ENCODE results near the gene EEF2K.
A peak's percentile ranks its signal among the peaks of the same experiment; 100 is the strongest.
"Not testable (repeated sequence)": the region's sequence is repeated elsewhere in the genome, so short reads cannot be mapped to it uniquely, and the experiment has no call there.

The EEF2K gene

DNA sequence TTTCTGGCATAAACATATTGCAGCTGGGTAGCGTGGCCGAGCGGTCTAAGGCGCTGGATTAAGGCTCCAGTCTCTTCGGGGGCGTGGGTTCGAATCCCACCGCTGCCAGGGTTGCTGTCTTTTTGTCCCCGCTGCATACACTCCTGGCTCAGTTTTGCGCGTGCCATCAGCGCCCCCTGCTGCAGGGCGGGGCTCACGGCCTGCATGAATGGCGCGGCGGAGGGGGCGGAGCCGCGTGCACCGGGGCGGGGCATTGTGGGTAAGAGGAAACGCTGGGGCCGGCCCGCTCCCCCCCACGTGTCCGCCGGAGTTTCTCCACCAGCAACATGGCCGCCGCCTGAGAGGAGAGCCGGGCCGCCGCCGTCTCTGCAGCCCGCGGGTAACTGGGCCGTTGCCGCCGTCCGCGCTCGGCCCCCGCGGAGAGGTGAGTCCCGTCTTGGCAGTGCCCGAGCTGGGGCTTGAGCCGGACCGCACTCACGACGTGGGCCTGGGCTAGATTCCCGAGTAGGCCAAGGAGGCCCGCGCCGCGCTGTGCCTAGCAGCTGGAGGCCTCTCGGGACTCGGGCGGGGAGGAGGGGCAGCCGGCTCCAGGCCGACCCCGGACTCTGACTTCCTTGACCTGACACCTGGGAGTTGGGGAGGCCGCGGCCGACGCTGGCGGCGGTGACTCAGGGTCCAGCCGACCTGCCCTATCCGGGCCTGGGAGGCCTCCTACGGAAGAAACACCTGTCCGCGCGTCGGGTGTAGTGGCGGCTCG, 91.2 kb downstream of the EEF2K start, which contains the start of gene POLR3E:
Gene POLR3E (plus strand): TSS at position 296 of the 757 bp plus-strand sequence. CDS start 5,560 bp downstream, outside the sequence.
- DNase-seq = peak; percentile 95

DNA sequence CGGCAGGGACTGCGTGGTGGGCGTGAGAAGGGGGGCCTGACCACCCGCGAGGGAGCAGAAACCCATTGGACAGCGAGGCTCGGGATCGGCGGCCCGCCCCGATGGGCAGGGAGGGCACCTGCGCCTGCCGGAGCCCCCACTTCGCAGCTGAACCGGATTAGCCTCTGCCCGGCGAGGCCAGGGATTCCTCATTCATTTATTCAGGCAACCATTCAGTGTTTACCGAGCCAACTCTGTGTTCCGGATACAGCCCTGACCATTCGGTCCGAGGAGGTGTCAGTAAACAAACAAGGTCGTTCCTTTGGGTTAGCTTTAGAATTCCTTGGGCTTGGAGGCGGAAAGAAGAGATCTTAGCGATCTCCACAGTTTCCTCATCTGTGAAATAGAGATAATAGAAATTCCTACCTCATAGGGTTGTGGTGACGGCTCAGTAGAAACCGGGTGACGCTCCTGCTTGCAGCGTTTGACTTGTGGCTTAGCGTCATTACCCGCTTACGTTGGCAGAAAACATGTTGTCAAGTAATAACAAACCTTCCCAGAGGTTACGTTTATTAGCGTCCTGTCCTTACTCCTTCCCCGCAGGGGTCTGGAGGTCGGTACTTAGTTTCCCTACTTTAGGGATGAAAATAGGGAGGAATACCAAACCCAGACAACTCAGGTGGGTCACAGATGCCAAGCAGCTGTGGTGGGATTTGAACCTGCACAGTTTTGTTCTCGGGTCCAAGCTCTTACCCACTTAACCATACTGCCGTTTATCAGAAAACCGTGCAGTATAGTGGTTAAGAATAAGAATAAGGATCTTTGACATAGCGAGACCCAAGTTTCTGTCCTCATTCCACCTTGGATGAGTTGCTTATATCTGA, 92.0 kb downstream of the EEF2K start:
- peak; percentile 84 for DNase-seq

DNA sequence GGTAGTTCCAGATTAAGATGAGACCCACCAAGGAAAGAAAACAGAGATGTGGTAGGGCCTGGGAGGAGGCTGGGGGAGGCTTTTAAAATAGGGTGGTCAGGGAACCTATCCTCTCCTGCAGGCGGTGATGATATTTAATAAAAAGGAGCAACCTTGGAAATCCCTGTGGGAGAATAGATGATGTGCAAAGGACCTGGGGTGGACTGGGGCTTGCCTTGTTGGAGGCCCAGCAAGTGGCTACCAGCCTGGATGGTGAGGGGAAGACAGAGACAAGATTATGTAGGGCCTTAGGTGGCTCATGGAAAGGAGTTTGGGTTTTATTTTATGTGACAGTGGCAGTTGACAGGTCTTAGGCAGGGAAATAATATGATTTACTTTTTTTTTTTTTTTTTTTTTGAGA, 93.0 kb downstream of the EEF2K start:
- no peak for DNase-seq

DNA sequence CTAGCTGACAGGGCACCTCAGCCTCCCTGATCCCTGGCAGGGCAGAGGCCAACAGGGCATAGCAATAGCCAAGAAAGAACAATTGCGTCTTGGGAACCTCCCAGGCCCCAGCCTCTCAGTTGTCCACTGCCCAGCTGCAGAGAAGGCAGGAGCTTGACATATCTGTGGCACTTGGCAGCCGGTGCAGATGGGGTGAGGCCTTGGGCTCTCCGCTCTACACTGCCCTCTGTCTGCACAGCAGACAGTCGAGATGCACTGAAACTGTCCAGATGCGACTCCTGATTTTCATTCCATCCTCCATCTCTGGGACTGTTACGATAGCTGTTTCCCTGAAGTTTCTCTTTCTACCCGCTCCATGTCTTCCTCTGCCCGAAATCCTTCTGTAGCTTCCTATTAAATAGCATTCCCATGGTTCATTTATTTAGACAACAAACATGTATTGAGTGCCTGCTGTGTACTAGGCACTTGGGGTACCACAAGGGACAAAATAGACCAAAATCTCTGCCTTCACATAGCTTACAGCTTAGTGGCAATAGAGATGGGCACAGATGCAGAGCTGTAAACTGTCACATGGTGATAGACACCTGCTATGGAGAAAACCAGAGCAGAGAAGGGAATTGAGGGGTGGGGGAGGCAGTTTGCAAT, 94.5 kb downstream of the EEF2K start:
- DNase-seq = peak; percentile 48

DNA sequence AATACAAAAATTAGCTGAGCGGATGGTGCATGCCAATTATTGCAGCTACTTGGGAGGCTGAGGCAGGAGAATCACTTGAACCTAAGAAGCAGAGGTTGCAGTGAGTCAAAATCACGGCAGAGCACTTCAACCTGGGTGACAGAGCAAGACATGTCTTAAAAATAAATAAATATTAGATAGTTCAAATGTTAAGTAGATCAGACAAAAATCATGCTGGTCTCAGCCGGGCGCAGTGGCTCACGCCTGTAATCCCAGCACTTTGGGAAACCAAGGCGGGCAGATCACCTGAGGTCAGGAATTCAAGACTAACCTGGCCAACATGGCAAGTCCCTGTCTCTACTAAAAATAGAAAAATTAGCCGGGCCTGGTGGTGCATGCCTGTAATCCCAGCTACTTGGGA, 95.3 kb downstream of the EEF2K start:
- not testable (repeated sequence) for DNase-seq

DNA sequence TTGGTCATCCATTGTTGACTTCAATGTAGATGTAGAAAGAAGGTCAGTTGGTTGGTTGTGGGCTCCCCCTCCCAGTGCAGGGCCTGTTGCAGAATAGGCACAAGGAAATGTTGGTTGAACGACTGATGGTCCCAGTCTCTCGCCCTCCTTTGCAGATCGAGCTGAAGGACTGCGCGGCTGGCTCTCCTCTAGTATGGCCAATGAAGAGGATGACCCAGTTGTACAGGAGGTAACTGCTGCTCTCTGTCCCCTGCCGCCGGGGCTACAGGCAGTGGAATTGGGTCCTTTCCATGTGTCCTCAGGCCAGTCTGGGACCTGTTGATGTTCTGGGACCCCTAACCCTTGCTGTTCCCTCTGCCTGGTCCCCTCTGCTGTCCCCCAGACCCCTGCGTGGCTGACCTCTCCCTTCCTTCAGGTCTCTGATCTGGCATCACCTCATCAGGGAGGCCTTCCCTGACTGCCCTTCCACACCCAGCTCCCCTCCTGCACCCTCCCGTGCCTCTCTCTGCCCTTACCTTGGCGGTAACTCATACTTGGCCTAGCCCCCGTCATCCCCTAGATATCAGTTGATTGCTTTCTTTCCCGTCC, 96.8 kb downstream of the EEF2K start:
- DNase-seq = no peak

DNA sequence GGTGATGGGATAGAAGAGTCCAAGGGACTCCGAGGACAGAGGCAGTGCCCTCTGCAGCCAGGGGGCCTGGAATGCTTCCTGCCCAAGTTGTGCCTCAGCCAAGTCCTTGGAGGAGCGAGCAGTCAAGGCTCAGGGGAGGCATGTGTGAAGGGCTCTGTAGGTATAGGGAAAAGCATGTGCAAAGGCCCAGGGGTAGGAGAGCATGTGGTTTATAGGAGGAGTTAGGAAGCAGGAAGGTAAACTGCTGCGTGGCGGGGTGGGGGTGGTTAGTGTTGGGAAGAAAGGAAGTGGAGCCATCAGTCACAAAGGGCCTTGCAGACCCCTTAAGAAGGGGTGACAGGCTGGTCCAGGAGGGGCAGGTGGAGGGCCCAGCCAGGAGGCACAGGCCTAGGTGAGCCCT, 98.3 kb downstream of the EEF2K start:
- DNase-seq = no peak

DNA sequence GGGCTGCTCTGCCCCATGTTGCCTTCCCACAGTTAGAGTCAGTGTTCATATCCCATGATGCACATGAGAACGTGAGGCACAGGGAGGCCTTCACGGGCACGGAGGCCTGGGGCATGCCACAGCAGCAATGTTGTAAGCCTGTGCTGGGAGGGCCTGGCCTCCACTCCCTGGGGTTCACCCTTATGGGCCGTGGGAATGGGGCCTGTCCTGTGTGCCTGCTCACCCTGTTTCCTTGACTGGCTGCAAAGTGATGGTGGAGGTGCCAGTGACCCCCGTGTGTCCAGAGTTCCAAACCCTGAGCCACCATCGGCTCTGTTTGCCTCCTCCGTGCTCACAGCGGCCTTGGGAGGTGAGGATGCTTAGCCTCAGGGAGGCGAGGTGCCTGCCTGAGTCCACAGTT, 100.7 kb downstream of the EEF2K start:
- no peak for DNase-seq

DNA sequence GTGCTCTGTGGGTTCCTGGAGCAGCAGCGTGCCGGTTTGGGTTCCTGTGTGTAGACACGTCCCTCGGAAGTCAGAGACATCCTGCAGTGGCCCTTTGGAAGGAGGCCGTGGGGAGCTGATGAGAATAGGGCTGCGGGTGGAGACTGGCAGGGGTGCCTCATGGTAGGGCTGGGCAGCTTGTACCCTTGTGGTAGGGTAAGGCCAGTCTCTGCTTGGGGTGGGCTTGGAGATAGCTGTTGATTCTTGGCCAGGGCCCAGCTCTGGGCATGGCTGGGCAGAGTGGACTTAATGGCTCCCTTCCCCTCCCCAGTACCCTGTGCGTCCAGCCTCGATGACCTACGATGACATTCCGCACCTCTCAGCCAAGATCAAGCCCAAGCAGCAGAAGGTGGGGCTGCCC, 101.8 kb downstream of the EEF2K start:
- DNase-seq = no peak

DNA sequence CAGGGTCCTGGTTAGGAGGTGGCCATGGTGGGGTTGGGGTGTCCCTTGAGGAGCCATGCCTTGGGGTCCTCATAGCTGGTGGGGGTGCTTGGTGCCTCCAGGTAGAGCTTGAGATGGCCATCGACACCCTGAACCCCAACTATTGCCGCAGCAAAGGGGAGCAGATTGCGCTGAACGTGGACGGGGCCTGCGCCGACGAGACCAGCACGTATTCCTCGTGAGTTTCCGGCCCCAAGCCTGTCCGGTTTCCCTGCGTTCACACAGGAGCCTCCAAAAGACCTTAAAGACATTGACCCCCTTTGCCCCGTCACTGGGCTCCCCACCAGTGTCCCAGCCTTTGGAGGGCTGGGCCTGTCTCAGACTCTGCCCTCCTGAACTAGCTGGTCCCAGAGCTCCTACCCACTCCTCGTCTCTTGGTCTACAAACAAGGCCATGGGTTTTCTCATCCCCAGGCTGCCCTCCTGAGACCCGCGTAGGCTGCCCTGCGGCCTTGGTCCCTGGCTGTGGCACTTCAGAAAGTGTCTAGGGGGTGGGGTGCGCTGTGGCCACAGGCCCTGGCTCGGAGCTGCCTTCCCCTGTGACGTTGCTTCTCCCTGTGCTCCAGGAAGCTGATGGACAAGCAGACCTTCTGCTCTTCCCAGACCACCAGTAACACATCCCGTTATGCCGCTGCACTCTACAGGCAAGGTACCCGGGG, 102.9 kb downstream of the EEF2K start:
- no peak for DNase-seq

DNA sequence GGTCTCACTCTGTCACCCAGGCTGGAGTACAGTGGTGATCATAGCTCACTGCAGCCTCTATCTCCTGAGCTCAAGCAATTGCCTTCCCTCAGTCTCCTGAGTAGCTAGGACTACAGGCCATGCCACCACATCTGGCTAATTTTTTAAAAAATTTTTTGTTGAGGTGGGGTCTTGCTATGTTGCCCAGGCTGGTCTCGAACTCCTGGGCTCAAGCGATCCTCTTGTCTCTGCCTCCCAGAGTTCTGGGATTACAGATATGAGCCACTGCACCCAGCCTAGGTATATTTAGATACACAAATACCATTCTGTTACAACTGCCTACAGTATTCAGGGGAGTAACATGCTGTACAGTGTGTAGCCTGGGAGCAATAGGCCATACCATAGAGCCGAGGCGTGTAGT, 105.4 kb downstream of the EEF2K start:
- no peak for DNase-seq

DNA sequence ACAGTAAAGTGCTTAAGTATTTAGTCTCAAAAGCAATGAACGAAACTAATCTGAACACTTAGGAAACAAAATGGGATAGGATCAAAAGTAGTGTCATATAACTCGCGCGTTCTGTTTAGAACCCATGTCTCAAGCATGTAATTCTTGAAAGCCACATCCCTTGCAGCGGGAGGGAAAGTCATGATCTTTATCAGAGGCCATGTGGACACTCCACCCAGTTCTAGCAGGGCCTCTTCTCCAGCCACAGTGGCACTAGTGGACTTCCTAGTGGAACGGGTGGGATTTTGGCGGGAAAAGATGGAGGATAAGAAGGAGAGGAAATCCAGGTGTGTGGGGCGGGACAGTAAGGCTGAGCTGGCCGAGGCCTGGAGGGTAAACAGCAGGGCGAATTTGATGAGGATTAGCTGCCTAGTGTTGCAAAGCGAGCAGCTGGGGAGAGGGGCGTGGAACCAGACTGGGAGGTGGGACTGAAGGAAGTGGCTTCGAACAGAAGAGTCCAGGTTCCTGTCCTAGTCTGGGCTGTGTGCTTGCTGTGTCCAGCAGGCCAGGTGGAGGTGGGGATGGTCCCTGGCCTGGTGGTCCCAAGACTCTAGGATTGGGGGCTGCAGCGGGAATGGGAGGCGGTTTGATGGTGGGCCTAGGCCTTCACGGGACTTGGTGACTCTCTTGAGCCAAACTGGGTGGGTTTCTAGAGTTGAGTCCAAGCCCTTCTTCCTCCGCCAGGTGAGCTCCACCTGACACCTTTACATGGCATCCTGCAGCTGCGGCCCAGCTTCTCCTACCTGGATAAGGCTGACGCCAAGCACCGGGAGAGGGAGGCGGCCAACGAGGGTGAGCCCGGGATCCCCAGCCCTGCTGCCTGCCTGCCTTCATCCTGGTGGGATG, 107.1 kb downstream of the EEF2K start:
- DNase-seq = peak; percentile 6

DNA sequence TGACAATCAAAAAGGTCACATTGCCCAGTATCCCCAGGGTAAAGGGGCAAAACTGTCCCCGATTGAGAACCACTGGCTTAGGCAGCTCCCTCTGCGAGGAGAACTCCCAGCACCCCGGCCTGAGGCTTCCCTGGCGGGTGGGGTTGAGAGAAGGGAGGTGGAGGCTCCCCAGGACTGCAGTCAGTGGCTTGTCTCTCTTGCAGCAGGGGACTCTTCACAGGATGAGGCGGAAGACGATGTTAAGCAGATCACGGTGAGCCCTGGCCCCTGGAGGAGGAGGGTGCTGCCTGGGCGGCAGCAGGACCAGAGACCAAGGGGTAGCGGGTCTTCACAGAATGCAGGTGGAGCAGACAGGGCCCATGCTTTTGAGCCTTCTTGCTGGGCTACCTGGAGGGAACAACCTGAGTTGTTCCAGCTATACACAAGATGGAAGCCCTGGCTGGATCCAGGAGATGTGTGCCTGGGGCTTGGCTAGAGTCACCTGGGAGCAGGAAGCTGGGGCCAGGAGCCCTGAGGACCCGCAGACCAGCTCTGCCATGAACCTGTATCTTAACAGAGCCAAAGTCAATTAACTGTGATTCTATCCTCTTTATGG, 107.9 kb downstream of the EEF2K start:
- DNase-seq = no peak

DNA sequence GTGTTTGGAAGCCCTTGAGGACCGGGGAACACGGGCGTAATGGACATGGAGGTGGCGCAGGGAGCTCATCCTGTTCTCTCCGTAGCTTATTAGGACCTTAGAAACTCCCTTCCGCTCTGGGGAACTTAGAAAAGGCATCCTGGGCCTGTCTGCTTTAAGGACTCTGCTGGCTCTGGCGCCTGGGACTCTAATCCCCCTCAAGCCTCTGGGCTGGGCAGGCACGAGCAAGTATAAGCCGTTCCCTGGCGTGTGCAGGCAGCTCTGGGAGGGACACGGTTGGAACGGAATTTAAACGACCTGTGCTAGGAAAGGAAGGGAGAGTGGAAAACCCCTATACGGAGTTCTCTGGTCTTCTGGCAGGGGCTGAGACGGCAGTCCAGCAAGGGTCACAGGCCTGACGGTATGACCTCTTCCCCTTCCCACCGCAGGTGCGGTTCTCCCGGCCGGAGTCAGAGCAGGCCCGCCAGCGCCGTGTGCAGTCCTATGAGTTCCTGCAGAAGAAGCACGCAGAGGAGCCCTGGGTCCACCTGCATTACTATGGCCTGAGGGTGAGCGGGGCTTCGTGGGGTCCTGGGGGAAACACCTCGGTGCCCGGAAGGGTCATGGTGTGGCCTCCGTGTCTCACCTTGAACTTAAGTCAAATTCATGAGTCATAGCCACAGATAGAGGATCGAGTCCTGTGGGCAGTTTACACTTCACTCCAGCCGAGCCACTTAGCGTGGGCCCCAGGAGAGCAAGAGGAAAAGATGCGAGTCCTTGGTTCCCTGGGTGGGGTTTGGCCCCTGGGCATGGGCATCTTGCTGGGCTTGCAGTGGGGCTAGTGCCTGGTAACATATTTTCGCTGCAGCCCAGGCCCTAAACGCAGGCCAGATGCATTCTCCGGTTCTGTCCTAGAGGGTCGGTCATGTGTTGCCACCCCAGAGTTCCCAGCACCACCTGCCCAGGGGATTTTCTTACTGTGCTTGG, 108.9 kb downstream of the EEF2K start:
- no peak for DNase-seq

DNA sequence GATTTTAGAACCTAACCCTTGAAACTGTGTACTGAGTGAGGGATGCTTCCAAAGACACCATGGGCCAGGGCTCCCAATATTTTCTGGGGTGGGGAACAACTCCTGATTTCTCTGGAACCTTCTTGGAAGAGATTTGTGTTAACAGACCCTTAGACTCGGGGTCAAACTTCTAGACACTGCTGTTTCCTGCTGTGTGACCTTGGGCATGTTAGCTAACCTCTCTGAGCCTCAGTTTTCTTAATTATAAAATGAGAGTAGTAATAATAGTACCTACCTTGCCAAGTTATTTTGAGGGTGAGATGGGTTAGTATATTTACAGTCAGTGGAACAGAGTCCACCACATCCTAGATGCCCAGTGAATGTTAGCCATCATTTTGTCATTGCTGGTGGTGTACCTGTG, 109.9 kb downstream of the EEF2K start:
- DNase-seq = no peak

DNA sequence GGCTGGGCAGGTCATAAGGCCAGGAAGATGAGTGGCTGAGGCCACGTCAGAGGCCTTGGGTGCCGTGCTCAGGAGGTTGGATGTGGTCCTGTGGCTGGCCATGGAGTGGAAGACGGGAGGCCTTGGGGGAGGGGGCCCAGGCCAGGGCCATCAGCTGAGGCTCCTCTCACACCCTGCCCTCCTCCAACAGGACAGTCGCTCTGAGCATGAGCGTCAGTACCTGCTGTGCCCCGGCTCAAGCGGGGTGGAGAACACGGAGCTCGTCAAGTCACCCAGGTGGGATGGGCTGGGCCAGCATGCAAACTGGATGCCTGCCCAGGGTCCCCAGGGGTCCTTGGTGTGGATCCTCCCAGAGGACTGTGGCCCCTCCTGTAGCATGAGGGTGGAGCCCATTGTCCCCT, 110.3 kb downstream of the EEF2K start:
- DNase-seq = no peak

DNA sequence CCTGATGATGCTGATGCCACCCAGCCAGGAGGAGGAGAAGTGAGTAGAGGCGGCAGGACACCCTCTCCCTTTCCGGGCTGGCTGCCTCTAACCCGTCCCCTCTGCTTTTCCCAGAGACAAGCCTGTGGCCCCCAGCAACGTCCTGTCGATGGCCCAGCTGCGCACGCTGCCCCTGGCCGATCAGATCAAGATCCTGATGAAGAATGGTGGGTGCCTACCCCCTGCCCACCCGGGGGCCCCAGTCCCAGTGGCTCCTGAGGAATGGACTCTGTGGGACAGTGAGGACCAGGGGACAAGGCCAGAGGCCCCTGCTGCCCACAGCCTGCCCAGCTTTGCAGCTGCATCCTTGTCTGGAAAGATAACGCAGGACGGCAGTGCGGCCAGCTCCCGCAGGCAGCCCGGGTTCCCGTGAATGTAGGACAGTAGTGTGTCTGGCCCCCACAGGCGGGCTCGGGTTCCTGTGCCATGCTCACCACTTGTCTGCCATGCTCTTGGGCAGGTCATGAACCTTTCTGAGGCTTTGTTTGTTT, 111.0 kb downstream of the EEF2K start:
- peak; percentile 9 for DNase-seq

DNA sequence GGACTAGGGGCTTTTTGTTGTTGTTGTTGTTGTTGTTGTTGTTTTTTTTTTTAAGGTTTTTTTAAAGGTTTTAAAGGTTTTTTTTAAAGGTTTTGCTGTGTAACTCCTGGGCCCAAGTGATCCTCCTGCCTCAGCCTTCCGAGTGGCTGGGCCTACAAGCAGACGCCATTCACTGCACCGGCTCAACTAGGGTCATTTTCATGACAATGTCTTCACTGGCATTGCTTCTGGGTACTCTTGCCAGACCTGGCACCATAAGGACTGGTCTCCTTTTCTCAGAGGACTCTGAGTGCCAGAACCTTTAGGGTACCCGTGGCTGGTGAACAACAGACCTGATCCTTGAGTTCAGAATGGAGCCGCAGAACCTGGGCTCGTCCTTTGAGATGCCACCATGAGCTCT, 111.5 kb downstream of the EEF2K start:
- DNase-seq = no peak

DNA sequence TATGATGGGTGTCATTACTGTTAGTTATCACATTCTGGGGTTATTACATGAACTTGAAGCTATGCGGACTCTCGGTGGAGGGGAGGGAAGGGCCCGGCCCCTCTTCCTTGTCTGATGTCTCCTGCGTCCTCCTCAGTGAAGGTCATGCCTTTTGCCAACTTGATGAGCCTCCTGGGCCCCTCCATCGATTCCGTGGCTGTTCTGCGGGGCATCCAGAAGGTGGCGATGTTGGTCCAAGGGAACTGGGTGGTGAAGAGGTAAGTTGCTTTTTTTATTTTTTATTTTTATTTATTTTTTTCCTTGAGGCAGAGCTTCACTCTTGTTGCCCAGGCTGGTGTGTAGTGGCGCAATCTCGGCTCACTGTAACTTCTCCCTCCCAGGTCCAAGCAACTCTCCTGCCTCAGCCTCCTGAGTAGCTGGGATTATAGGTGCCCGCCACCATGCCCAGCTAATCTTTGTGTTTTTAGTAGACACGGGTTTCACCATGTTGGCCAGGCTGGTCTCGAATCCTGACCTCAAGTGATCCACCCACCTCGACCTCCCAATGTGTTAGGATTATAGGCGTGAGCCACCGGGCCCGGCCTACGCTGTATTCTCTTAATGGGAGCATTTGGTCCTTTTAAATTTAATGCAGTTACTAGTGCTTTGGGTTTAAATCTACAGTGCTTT, 112.7 kb downstream of the EEF2K start:
- peak; percentile 47 for DNase-seq

Measured in DMS53 (cell line).